Mesenchymal stem cell (in vitro differentiated cells and primary cell): ENCODE measurements around the gene EPC2.

Experiments
- DNase-seq: peaks from one replicate; pipeline ENCODE4 v3.0.0-alpha.2; 2013
- H2AFZ ChIP-seq: one replicate; pipeline ENCODE4 v1.6.1; 2013; ENCODE audit warnings: low read depth, mild to moderate bottlenecking, control low read depth, inconsistent platforms, low read length, moderate library complexity
- H2AK5ac ChIP-seq: 2 replicates; pipeline ENCODE4 v1.6.1; 2013; ENCODE audit warnings: low read length, moderate library complexity, mild to moderate bottlenecking, inconsistent platforms; ENCODE audit not compliant: severe bottlenecking
- H2BK120ac ChIP-seq: one replicate; pipeline ENCODE4 v1.6.1; 2013; ENCODE audit warnings: low read depth, mild to moderate bottlenecking, inconsistent platforms, low read length, moderate library complexity
- H2BK12ac ChIP-seq, 2 experiments: one replicate each; pipeline ENCODE4 v1.6.1; 2013; ENCODE audit warnings: inconsistent platforms in 2 of 2, low read length in 2 of 2, mild to moderate bottlenecking in 2 of 2, moderate library complexity in 2 of 2, control low read depth in 1 of 2
- H2BK15ac ChIP-seq: one replicate; pipeline ENCODE4 v1.6.1; 2013; ENCODE audit warnings: mild to moderate bottlenecking, low read depth, inconsistent platforms; ENCODE audit not compliant: poor library complexity, severe bottlenecking
- H2BK5ac ChIP-seq: 2 replicates; pipeline ENCODE4 v1.6.1; 2013; ENCODE audit warnings: low read depth, mild to moderate bottlenecking, low read length, control low read depth, inconsistent platforms; ENCODE audit not compliant: poor library complexity, severe bottlenecking
- H3K14ac ChIP-seq, 2 experiments: one replicate each; pipeline ENCODE4 v1.6.1; 2013; ENCODE audit warnings: inconsistent platforms in 2 of 2, low read length in 2 of 2, control low read depth in 1 of 2, mild to moderate bottlenecking in 1 of 2, moderate library complexity in 1 of 2
- H3K18ac ChIP-seq, 2 experiments: one replicate each; pipeline ENCODE4 v1.6.1; 2013; ENCODE audit warnings: inconsistent platforms in 2 of 2, low read length in 2 of 2, control low read depth in 1 of 2, low read depth in 1 of 2, mild to moderate bottlenecking in 1 of 2
- H3K23ac ChIP-seq, 2 experiments: one replicate each; pipeline ENCODE4 v1.6.1; 2013; ENCODE audit warnings: inconsistent platforms in 2 of 2, low read length in 2 of 2, mild to moderate bottlenecking in 2 of 2, moderate library complexity in 2 of 2, control low read depth in 1 of 2
- H3K27ac ChIP-seq: 2 replicates; pipeline ENCODE4 v1.5.1; 2013; ENCODE audit warnings: mild to moderate bottlenecking, moderate library complexity, low read length, control low read depth, inconsistent platforms; ENCODE audit not compliant: poor library complexity, severe bottlenecking
- H3K27me3 ChIP-seq, 2 experiments: 2 replicates each; pipeline versions ENCODE4 v1.6.1 to v1.7.0; 2013; ENCODE audit warnings: low read length in 2 of 2, mild to moderate bottlenecking in 2 of 2, moderate library complexity in 2 of 2, control low read depth in 1 of 2, inconsistent platforms in 1 of 2; ENCODE audit not compliant: control insufficient read depth in 1 of 2, insufficient read depth in 1 of 2
- H3K36me3 ChIP-seq, 2 experiments: 2 replicates each; pipeline versions ENCODE4 v1.6.1 to v1.7.0; 2013; ENCODE audit warnings: low read length in 2 of 2, control low read depth in 1 of 2, inconsistent platforms in 1 of 2, low read depth in 1 of 2, mild to moderate bottlenecking in 1 of 2; ENCODE audit not compliant: insufficient read depth in 2 of 2, control insufficient read depth in 1 of 2
- H3K4ac ChIP-seq, 2 experiments: one replicate each; pipeline ENCODE4 v1.6.1; 2013; ENCODE audit warnings: inconsistent platforms in 2 of 2, low read length in 2 of 2, mild to moderate bottlenecking in 2 of 2, moderate library complexity in 2 of 2, control low read depth in 1 of 2, low read depth in 1 of 2
- H3K4me1 ChIP-seq: 2 replicates; pipeline ENCODE4 v1.6.1; 2013; ENCODE audit warnings: low read depth, low read length, control low read depth; ENCODE audit not compliant: control insufficient read depth, insufficient read depth
- H3K4me2 ChIP-seq: 2 replicates; pipeline ENCODE4 v1.6.1; 2013; ENCODE audit warnings: low read length, mild to moderate bottlenecking, inconsistent platforms; ENCODE audit not compliant: poor library complexity, severe bottlenecking
- H3K4me3 ChIP-seq, 2 experiments: 2 replicates each; pipeline versions ENCODE4 v1.5.1 to v1.7.0; 2013; ENCODE audit warnings: low read length in 2 of 2, mild to moderate bottlenecking in 2 of 2, control low read depth in 1 of 2, low read depth in 1 of 2; ENCODE audit not compliant: insufficient read depth in 1 of 2
- H3K79me1 ChIP-seq: replicated peaks from 2 replicates; pipeline ENCODE4 v1.6.1; 2013; ENCODE audit warnings: mild to moderate bottlenecking, control low read depth, low read length, inconsistent platforms; ENCODE audit not compliant: poor library complexity, severe bottlenecking
- H3K9ac ChIP-seq: 2 replicates; pipeline ENCODE4 v1.7.0; 2013; ENCODE audit warnings: mild to moderate bottlenecking, low read length, moderate library complexity
- H3K9me3 ChIP-seq: 2 replicates; pipeline ENCODE4 v1.7.0; 2013; ENCODE audit warnings: mild to moderate bottlenecking, low read length; ENCODE audit not compliant: control insufficient read depth
- H4K8ac ChIP-seq: one replicate; pipeline ENCODE4 v1.6.1; 2013; ENCODE audit warnings: inconsistent platforms, mild to moderate bottlenecking, low read length, moderate library complexity
- H4K91ac ChIP-seq: one replicate; pipeline ENCODE4 v1.6.1; 2013; ENCODE audit warnings: mild to moderate bottlenecking, low read length, inconsistent platforms
- WGBS: methylation state at CpG from one replicate; pipeline ENCODE4 v1.1.7; 2013; ENCODE audit warnings: mixed read lengths; 5-methylcytosine and 5-hydroxymethylcytosine counted together

The EPC2 gene

DNA sequence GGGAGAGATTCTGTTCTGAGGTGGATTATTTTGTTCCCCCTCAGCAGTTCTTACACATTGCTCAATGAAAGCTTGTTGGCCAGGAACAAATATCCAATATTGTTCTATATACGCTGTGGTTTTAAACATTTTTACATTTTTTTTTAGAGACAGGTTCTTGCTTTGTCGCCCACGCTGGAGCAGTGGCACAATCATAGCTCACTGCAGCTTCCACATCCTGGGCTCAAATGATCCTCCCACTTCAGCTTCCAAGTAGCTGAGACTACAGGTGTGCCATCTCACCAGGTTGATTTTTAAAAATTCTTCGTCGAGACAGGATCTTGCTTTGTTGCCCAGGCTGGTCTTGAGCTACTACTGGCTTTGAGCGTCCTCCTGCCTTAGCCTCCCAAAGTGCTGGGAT lies 171.6 kb downstream of the EPC2 start:
- Histone ChIP-seq H2AK5ac (no peak overlapping the region), H3K4ac (no peak overlapping the region), H3K14ac (no peak overlapping the region), H2AFZ (no peak overlapping the region), H3K4me3 (no peak overlapping the region), H3K9me3 (no peaks in the 10 kb centered on the region), H3K4me2 (no peak overlapping the region), H3K4me1 (peaks cover 12% of the 10 kb centered on the region), H2BK12ac (no peak overlapping the region), H2BK5ac (no peak overlapping the region), H3K23ac (no peak overlapping the region), H4K91ac (no peak overlapping the region), H3K27me3 (peaks cover 6 to 21% of the 10 kb centered on the region in 2 experiments), H3K18ac (no peak overlapping the region), H3K79me1 (no peaks in the 10 kb centered on the region), H2BK15ac (no peak overlapping the region), H2BK120ac (no peak overlapping the region), H3K36me3 (no peaks in the 10 kb centered on the region), H3K27ac (no peak overlapping the region), H3K9ac (no peak overlapping the region), H4K8ac (no peak overlapping the region)
- WGBS = 90% methylated on average over 6 of the region's 6 CpGs
- no peak for DNase-seq

DNA sequence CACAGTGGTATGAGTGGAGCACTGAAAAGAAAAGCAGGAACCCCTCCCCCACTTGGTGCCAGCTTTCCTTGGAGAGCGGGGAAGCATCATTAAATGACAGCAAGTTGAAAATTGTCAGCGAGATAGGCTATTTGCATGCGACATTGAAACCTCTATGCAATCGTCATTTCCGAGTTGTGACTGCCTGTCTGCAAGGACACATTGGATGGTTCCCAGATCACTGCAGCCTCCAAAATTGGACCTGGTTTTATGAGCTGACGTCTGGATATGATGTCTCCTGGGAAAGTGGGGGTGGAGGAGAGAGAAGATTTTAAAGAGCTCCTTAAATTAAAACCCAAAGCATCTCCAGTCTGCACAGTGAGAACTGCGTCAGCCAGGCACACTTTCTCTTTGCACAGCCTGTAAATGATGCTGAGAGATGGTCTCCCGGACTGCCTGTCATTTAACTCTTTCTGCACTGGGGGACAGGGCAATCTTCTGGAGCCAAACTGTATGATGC lies 172.7 kb downstream of the EPC2 start:
- peak; percentile 31 for DNase-seq
- Histone ChIP-seq H3K79me1 (no peaks in the 10 kb centered on the region), H2BK120ac (no peak overlapping the region), H3K4me1 (peaks cover 12% of the 10 kb centered on the region), H4K8ac (no peak overlapping the region), H3K36me3 (no peaks in the 10 kb centered on the region), H2AK5ac (no peak overlapping the region), H3K4me2 (peak overlapping the region; percentile 12), H3K18ac (peak overlapping the region in 1 of 2 experiments; percentile 30), H4K91ac (no peak overlapping the region), H2BK15ac (no peak overlapping the region), H2AFZ (peak overlapping the region; percentile 56), H2BK12ac (no peak overlapping the region), H3K23ac (no peak overlapping the region), H2BK5ac (no peak overlapping the region), H3K14ac (peak overlapping the region in 1 of 2 experiments; percentile 48), H3K27ac (no peak overlapping the region), H3K27me3 (peaks cover 6 to 21% of the 10 kb centered on the region in 2 experiments), H3K9ac (no peak overlapping the region), H3K4ac (no peak overlapping the region), H3K9me3 (no peaks in the 10 kb centered on the region), H3K4me3 (peak overlapping the region in 1 of 2 experiments; percentile 71)
- WGBS = 8% methylated on average over 8 of the region's 8 CpGs

DNA sequence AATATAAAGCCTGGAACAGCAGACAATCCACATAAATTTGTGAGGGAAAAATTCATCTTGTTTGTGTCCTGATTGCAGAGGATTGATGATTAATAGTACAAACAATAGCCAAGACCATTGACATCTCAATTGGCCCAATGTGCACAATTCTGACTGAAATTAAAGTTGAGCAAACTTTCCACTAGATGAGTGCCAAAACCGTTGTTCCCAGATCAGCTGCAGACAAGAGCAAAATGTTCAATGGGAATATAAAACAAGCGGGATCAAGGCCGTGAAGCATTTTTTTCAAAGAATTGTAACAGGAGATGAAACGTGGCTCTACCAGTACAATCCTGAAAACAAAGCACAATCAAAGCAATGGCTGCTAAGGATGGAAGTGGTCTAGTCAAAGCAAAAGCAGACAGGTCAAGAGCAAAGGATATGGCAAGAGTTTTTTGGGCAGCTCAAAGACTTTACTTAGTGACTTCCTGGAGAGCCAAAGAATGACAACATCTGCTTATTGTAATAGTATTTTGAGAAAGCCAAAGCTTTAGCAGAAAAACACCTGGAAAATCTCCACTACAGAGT lies 174.6 kb downstream of the EPC2 start:
- Histone ChIP-seq H3K9ac (no peak overlapping the region), H3K23ac (no peak overlapping the region), H2AK5ac (no peak overlapping the region), H3K4me2 (no peak overlapping the region), H3K9me3 (no peaks in the 10 kb centered on the region), H3K4me1 (peaks cover 5% of the 10 kb centered on the region), H2BK120ac (no peak overlapping the region), H3K14ac (no peak overlapping the region), H4K91ac (no peak overlapping the region), H2AFZ (no peak overlapping the region), H4K8ac (no peak overlapping the region), H3K18ac (no peak overlapping the region), H2BK5ac (no peak overlapping the region), H3K4me3 (no peak overlapping the region), H2BK12ac (no peak overlapping the region), H2BK15ac (no peak overlapping the region), H3K36me3 (no peaks in the 10 kb centered on the region), H3K4ac (no peak overlapping the region), H3K27me3 (peaks cover 6 to 21% of the 10 kb centered on the region in 2 experiments), H3K79me1 (no peaks in the 10 kb centered on the region), H3K27ac (no peak overlapping the region)
- DNase-seq = no peak
- WGBS = 76% methylated on average over 4 of the region's 4 CpGs

DNA sequence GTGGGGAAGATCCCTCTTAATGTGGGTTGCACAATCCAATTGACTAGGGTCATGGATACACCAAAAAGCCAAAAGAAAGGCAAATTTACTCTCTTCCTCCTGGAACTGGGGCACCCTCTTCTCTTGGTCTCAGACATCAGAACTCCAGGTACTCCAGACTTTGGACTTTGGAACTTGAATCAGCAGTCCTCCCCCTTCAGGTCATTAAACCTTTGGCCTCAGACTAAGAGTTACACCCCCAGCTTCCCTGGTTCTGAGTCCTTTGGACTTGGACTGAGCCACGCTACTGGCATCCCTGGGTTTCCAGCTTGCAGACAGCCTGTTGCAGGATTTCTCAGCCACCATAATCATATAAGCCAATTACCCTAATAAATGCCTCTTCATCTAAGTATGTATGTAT lies 179.6 kb downstream of the EPC2 start:
- H3K4me3 ChIP-seq = no peak overlapping the region
- no peak overlapping the region for H3K9ac ChIP-seq
- no peak overlapping the region for H3K4ac ChIP-seq
- no peak overlapping the region for H4K8ac ChIP-seq
- H2BK5ac ChIP-seq = no peak overlapping the region
- H2BK15ac ChIP-seq = no peak overlapping the region
- H2BK120ac ChIP-seq = no peak overlapping the region
- H4K91ac ChIP-seq = no peak overlapping the region
- H3K4me2 ChIP-seq = no peak overlapping the region
- H3K9me3 ChIP-seq = peaks cover 5% of the 10 kb centered on the region
- H3K4me1 ChIP-seq = no peaks in the 10 kb centered on the region
- no peak overlapping the region for H3K27ac ChIP-seq
- H3K14ac ChIP-seq = no peak overlapping the region
- no peak for DNase-seq
- WGBS = 83% methylated on average over 1 of the region's 1 CpG
- no peak overlapping the region for H2AFZ ChIP-seq
- H2AK5ac ChIP-seq = no peak overlapping the region
- H3K23ac ChIP-seq = no peak overlapping the region
- H2BK12ac ChIP-seq = no peak overlapping the region
- no peak overlapping the region for H3K18ac ChIP-seq
- H3K27me3 ChIP-seq = peaks cover 0 to 4% of the 10 kb centered on the region in 2 experiments
- H3K36me3 ChIP-seq = no peaks in the 10 kb centered on the region
- no peaks in the 10 kb centered on the region for H3K79me1 ChIP-seq
